Astrocyte of the cerebellum (primary cell): ENCODE measurements around the gene CREB5.
A peak's percentile ranks its signal among the peaks of the same experiment; 100 is the strongest.

Experiments used
- DNase-seq: peaks from one replicate; pipeline ENCODE4 v3.0.0-alpha.2; 2011; ENCODE audit warnings: low read depth
- H3K4me3 ChIP-seq: 2 replicates; pipeline ENCODE4 v1.5.1; 2011; ENCODE audit warnings: mild to moderate bottlenecking, low read depth, low read length, moderate library complexity
- CTCF ChIP-seq: IDR thresholded peaks from 2 replicates; pipeline ENCODE4 v1.5.1; 2012; ENCODE audit warnings: low read length, low read depth, moderate library complexity, mild to moderate bottlenecking; ENCODE audit errors: missing control alignments
- in situ Hi-C: cut with HindIII; loops from 2 replicates; pipeline ENCODE4 v1.10.0; 2017; ENCODE audit warnings: low sequenced_read_pairs

CREB5 gene

DNA sequence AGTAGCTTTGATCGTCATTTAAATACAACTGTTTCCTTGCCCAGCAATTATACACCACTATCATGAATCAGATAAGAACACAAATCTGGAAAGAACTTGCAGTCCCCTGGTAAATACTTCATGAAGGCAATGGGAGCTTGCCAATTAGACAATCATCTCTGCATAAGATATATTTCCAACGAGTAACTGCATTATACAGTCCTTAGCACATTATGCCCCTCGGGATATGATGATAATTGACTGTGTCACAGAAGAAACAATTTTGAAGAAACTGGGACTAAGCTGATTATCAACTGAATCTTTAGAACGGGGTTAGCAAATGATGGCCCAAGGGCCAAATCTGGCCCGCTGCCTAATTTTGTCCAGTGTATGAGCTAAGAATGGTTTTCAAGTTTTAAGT is 390.1 kb downstream of the CREB5 start:
- no peak for DNase-seq
- in situ Hi-C loops, result no loop called here
- H3K4me3 ChIP-seq, result no peak overlapping the region
- TF ChIP-seq CTCF, result no peak

DNA sequence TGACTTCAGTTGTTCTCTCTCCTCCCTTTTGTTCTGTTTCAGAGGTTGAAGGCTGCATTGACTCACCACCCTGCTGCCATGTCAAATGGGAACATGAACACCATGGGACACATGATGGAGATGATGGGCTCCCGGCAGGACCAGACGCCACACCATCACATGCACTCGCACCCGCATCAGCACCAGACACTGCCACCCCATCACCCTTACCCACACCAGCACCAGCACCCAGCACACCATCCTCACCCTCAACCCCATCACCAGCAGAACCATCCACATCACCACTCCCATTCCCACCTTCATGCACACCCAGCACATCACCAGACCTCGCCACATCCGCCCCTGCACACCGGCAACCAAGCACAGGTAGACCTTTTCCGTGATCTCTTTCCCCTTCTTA is 391.8 kb downstream of the CREB5 start:
- no peak for DNase-seq
- in situ Hi-C loops, result no loop called here
- no peak for TF ChIP-seq CTCF
- no peak overlapping the region for H3K4me3 ChIP-seq

DNA sequence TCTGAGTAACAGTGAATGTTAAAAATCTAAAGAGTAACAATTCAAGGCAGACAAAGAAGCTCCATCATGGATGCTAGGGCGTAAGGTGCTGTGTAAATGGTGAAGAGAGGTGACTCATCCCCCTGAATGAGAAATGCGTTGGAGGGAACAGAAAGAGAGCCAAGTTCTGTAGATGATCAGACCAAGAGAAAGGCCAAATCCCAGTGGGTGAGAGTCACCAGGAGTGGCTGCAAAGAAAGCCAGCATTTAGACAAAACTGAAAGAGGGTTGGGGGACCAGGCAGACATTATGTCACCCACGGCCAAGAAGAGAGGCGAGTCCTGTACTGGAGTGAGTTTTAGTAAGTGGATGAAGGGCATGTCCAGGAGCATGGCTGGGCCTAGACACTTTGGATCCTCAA is 392.7 kb downstream of the CREB5 start:
- DNase-seq, result peak; percentile 65
- in situ Hi-C loops, result no loop called here
- TF ChIP-seq CTCF, result no peak
- H3K4me3 ChIP-seq, result no peak overlapping the region

DNA sequence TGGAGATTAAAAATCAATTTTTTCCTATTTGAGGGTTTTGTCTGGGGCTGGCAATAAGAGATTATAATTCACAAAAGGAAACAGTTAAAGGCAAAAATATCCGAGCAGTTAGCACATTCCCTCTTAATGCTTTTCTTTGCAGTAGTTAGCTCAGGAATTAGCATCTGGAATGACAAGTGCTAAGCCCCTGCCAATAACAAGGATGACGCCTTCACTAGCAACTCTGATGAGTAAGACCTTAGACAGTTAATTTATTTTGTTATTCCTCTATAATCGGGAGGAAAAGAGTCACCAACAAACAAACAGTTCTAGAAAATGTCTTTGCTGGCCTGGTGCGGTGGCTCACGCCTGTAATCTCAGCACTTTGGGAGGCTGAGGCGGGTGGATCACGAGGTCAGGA is 394.5 kb downstream of the CREB5 start:
- no peak for TF ChIP-seq CTCF
- in situ Hi-C loops, result no loop called here
- DNase-seq, result peak; percentile 23
- no peak overlapping the region for H3K4me3 ChIP-seq

GRCh38 chr7:28807396-28807994 is 395.2 kb downstream of the CREB5 start:
- in situ Hi-C loops, result no loop called here
- TF ChIP-seq CTCF, result no peak
- no peak overlapping the region for H3K4me3 ChIP-seq
- DNase-seq, result no peak

DNA sequence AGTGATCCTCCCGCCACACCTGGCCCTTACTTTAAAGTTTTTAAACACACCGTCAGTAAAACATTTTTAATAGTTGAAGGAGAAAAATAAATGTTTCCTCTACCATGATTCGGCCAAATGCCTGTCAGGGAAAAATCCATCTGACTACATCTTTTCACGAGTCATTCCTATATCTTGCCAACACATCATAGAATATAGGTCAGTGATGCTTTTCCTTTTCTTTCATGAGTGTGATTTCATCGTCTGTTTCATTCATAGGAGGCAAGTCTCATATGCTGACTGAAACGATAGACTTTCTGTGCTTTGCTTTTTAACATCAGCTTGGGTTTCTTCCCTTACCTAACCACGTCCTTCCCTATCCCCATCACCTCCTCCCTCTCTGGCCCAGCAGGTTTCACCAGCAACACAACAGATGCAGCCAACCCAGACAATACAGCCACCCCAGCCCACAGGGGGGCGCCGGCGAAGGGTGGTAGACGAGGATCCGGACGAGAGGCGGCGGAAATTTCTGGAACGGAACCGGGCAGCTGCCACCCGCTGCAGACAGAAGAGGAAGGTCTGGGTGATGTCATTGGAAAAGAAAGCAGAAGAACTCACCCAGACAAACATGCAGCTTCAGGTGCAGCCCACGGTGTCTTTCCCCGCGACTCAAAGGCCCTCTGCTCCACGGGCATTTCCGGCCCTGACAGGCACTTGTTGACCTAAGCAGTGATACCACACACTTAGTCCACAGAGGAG is 396.6 kb downstream of the CREB5 start:
- DNase-seq, result no peak
- in situ Hi-C loops, result no loop called here
- no peak overlapping the region for H3K4me3 ChIP-seq
- no peak for TF ChIP-seq CTCF
